Loucy (cell line): ENCODE measurements around the gene TTBK2.
A peak's percentile ranks its signal among the peaks of the same experiment; 100 is the strongest.

Source experiments
- H2AFZ ChIP-seq: fragments of 200-600 bp; sonication (generic); 2 replicates; pipeline ENCODE4 v1.6.0; 2016; ENCODE audit warnings: antibody characterized with exemption, mild to moderate bottlenecking, low read length, moderate library complexity
- H3F3A ChIP-seq: fragments of 200-600 bp; 2 replicates; pipeline ENCODE4 v1.6.0; 2016; ENCODE audit warnings: antibody characterized with exemption, low read depth, mild to moderate bottlenecking
- H3K27me3 ChIP-seq: fragments of 200-600 bp; sonication (generic); 2 replicates; pipeline ENCODE4 v1.6.1; 2014; ENCODE audit warnings: low read length, mild to moderate bottlenecking; ENCODE audit not compliant: insufficient read depth, poor library complexity, severe bottlenecking
- H3K36me3 ChIP-seq: fragments of 200-600 bp; sonication (generic); 2 replicates; pipeline ENCODE4 v1.6.1; 2016; ENCODE audit warnings: low read length; ENCODE audit not compliant: insufficient read depth
- H3K4me1 ChIP-seq: fragments of 200-600 bp; sonication (generic); 2 replicates; pipeline ENCODE4 v1.5.1; 2014; ENCODE audit warnings: low read length, mild to moderate bottlenecking; ENCODE audit not compliant: insufficient read depth, poor library complexity, severe bottlenecking
- H3K4me2 ChIP-seq: fragments of 200-600 bp; sonication (generic); 2 replicates; pipeline ENCODE4 v1.6.0; 2014; ENCODE audit warnings: antibody characterized with exemption, low read length, low read depth, mild to moderate bottlenecking; ENCODE audit not compliant: poor library complexity, severe bottlenecking
- H3K4me3 ChIP-seq: fragments of 200-600 bp; sonication (generic); 2 replicates; pipeline ENCODE4 v1.5.1; 2014; ENCODE audit warnings: low read length, mild to moderate bottlenecking, mixed read lengths; ENCODE audit not compliant: poor library complexity, severe bottlenecking
- H3K79me2 ChIP-seq: fragments of 200-600 bp; sonication (generic); 2 replicates; pipeline ENCODE4 v1.6.1; 2014; ENCODE audit warnings: low read length; ENCODE audit not compliant: insufficient read depth
- H3K9ac ChIP-seq: fragments of 200-600 bp; sonication (generic); 2 replicates; pipeline ENCODE4 v1.6.0; 2014; ENCODE audit warnings: mild to moderate bottlenecking, low read depth, low read length, moderate library complexity; ENCODE audit not compliant: poor library complexity, severe bottlenecking
- H3K9me2 ChIP-seq: fragments of 200-600 bp; sonication (generic); replicated peaks from 2 replicates; pipeline ENCODE4 v1.6.1; 2016; ENCODE audit warnings: low read depth, low read length, mixed read lengths
- H3K9me3 ChIP-seq: fragments of 200-600 bp; sonication (generic); 2 replicates; pipeline ENCODE4 v1.6.1; 2014; ENCODE audit warnings: mild to moderate bottlenecking, antibody characterized with exemption, low read length, low read depth; ENCODE audit not compliant: insufficient read depth
- H4K20me1 ChIP-seq: fragments of 200-600 bp; sonication (generic); 2 replicates; pipeline ENCODE4 v1.6.0; 2014; ENCODE audit warnings: antibody characterized with exemption, low read length, mild to moderate bottlenecking; ENCODE audit not compliant: insufficient read depth, poor library complexity, severe bottlenecking
- EZH2phosphoT487 ChIP-seq: fragments of 200-600 bp; IDR thresholded peaks from 2 replicates; pipeline ENCODE4 v1.6.1; 2018; ENCODE audit warnings: antibody characterized with exemption, mild to moderate bottlenecking, moderate library complexity, borderline replicate concordance
- TF ChIP-seq, protein P1 (sequence below): fragments of 200-600 bp; sonication (generic); conservative IDR thresholded peaks from 2 replicates; pipeline ENCODE4 v1.5.1; 2014; ENCODE audit warnings: mild to moderate bottlenecking, antibody characterized with exemption, low read length

Gene TTBK2

DNA sequence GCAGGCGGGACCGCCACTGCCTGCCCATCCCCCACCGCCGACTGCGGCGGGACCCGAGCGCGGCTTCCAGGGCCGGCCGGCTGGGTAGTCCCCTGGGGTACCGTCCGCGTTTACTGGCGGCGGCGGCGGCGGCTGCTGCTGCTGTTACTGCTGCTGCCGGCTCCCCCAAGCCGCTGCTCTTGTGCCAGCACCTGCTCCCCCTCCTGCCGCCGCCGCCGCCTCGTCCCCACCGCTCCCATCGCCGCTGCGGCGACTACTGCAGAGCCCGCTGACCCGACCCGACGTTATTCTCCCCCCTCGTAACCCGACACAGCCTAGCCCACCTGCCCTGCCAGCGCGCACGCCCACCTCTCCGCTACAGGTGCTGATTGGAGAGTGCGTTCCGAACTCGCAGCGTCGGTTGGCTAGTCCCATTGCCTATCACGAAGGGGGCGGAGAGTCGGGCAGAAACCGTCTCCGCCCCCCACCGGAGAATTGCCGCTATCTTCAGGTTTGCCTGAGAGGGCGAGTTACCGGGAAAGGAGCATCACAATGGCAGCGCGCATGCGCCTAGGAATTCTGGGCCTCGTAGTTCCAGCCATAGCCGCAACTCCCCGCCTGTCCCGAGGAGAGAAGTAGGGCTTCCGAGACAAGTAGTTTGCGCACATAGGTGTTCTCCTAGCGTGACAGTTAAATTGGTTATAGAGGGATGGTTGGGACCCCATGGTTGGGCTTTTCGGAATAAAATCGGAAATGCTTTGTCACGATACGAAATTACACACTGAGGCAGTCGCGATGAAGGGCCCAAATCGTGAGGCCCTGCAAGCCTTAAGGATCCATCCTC is at the start of gene TTBK2:
Gene TTBK2, minus strand, starts transcription at position 260 of the 823 bp plus-strand sequence. CDS start 42,161 bp downstream, outside the sequence.
- Histone ChIP-seq H2AFZ (peak within 1 kb of the TSS; percentile 100), H3K79me2 (peaks cover 45% of the 10 kb centered on the region), H3K4me2 (peak within 1 kb of the TSS; percentile 94), H4K20me1 (peaks cover 32% of the 10 kb centered on the region), H3K4me1 (peaks cover 31% of the 10 kb centered on the region), H3K4me3 (peak within 1 kb of the TSS; percentile 88), H3K9me3 (no peaks in the 10 kb centered on the region), H3K27me3 (no peaks in the 10 kb centered on the region), H3F3A (0 out of 2 replicates have a peak, but pooled peaks cover 4% of the 10 kb centered on the region), H3K9ac (peak within 1 kb of the TSS; percentile 81), H3K9me2 (no peaks in the 10 kb centered on the region), H3K36me3 (no peaks in the 10 kb centered on the region)
- TF ChIP-seq EZH2phosphoT487, result no peak
- TF ChIP-seq, protein P1, sequence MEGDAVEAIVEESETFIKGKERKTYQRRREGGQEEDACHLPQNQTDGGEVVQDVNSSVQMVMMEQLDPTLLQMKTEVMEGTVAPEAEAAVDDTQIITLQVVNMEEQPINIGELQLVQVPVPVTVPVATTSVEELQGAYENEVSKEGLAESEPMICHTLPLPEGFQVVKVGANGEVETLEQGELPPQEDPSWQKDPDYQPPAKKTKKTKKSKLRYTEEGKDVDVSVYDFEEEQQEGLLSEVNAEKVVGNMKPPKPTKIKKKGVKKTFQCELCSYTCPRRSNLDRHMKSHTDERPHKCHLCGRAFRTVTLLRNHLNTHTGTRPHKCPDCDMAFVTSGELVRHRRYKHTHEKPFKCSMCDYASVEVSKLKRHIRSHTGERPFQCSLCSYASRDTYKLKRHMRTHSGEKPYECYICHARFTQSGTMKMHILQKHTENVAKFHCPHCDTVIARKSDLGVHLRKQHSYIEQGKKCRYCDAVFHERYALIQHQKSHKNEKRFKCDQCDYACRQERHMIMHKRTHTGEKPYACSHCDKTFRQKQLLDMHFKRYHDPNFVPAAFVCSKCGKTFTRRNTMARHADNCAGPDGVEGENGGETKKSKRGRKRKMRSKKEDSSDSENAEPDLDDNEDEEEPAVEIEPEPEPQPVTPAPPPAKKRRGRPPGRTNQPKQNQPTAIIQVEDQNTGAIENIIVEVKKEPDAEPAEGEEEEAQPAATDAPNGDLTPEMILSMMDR, result no peak

DNA sequence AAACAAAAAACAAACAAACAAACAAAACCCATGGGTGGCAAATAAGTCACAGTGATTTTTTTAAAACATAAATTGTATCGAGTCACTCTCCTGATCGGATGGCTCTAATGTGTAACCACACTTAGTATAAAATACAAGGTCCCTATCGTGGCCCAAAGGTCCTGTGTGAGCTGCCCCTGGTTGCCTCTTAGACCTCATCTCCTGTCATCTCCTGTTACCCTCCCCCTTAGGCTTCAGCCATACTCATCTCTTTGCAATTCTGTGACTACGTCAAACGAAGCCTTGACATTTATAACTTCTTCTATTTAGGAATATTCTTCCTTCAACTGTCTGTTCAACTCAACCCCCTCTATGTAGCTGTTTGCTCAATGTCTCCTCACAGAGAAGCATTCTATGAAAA is 43.9 kb upstream of the TTBK2 start:
- Histone ChIP-seq H3K4me1 (no peaks in the 10 kb centered on the region), H3K36me3 (peaks cover 52% of the 10 kb centered on the region; the same call in 1 of the 2 replicates), H3K79me2 (no peaks in the 10 kb centered on the region), H3F3A (no peaks in the 10 kb centered on the region), H3K9me3 (no peaks in the 10 kb centered on the region), H2AFZ (no peak overlapping the region), H3K9ac (no peak overlapping the region), H3K9me2 (no peaks in the 10 kb centered on the region), H4K20me1 (no peaks in the 10 kb centered on the region), H3K4me2 (no peak overlapping the region), H3K27me3 (no peaks in the 10 kb centered on the region), H3K4me3 (no peak overlapping the region)
- TF ChIP-seq, protein P1, result no peak
- TF ChIP-seq EZH2phosphoT487, result no peak

DNA sequence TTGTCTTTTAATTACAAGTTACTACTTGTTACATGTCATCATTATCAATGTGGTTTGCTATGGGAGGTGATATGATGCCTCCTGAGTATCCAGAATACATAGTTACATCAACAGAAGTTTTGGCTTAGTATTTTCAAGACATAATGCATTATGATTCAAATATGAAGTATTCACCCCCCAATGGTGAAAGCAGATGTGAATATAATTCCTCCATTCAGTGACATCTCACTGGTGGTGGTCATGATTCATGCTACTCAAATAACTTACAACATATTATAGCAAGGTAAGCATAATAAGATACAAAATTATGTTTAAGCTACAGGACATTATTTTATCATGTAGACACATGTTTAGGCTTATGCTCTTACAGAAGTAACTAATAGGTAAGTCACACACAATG is 34.9 kb upstream of the TTBK2 start:
- H3K4me3 ChIP-seq, result no peak overlapping the region
- H3K9me2 ChIP-seq, result no peaks in the 10 kb centered on the region
- H3K9ac ChIP-seq, result no peak overlapping the region
- TF ChIP-seq EZH2phosphoT487, result no peak
- TF ChIP-seq, protein P1, result no peak
- no peaks in the 10 kb centered on the region for H3K4me1 ChIP-seq
- no peak overlapping the region for H3K4me2 ChIP-seq
- no peaks in the 10 kb centered on the region for H3K9me3 ChIP-seq
- H3F3A ChIP-seq, result no peaks in the 10 kb centered on the region
- no peaks in the 10 kb centered on the region for H3K79me2 ChIP-seq
- no peaks in the 10 kb centered on the region for H4K20me1 ChIP-seq
- peaks cover 67% of the 10 kb centered on the region for H3K36me3 ChIP-seq
- no peaks in the 10 kb centered on the region for H3K27me3 ChIP-seq
- no peak overlapping the region for H2AFZ ChIP-seq
